Adrenal gland (tissue), 5 donors: Measurements from ENCODE around the gene GJC2.

ENCODE experiments used
- CTCF ChIP-seq, 6 experiments: fragments of 450-650 bp in 4 of 6; fragments of 200-600 bp in 2 of 6; sonication (generic) in 1 of 6; IDR thresholded peaks; 1 replicate in 5 of 6; 2 replicates in 1 of 6; pipeline versions ENCODE4 v1.5.1 to v1.8.0; 2016 to 2021; ENCODE audit warnings: antibody characterized with exemption in 6 of 6, mild to moderate bottlenecking in 2 of 6, moderate library complexity in 1 of 6
- POLR2A ChIP-seq, 2 donors: fragments of 450-650 bp; IDR thresholded peaks; one replicate each; pipeline ENCODE4 v1.6.1; 2017; ENCODE audit warnings: antibody characterized with exemption in 2 of 2, mild to moderate bottlenecking in 2 of 2, moderate library complexity in 1 of 2
- donor health status: DM: no; HTN: no; CAD: no.

DNA sequence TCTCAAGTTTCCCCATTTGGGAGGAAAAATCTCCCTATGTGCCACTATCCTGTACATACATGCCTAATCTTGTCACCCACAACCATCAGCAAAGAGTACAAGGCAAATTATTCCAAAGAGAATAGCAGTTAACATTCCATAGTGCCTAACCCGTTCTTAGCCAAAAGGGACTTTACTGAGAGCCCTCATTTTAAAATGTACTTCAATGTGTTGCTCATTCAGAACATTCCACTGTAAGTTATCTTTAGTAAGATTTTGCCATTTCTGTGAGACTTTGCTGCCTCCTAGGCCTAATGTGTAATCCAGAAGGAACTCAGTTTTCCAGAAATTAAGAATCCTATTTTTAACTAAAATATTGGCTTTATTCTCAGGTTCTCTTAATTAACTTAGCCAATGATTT lies 29.4 kb upstream of the GJC2 start:
- TF ChIP-seq CTCF (IDR thresholded peaks at IDR 0.05) (no peak), POLR2A (IDR thresholded peaks at IDR 0.05) (no peak)
